CD4-positive, alpha-beta T cell treated with Interleukin-4 for 4 hours (primary cell): ENCODE results near the gene SLC6A3.

ENCODE experiments used
- DNase-seq: peaks from one replicate; pipeline ENCODE4 v3.0.0-alpha.2; 2020

Gene SLC6A3

DNA sequence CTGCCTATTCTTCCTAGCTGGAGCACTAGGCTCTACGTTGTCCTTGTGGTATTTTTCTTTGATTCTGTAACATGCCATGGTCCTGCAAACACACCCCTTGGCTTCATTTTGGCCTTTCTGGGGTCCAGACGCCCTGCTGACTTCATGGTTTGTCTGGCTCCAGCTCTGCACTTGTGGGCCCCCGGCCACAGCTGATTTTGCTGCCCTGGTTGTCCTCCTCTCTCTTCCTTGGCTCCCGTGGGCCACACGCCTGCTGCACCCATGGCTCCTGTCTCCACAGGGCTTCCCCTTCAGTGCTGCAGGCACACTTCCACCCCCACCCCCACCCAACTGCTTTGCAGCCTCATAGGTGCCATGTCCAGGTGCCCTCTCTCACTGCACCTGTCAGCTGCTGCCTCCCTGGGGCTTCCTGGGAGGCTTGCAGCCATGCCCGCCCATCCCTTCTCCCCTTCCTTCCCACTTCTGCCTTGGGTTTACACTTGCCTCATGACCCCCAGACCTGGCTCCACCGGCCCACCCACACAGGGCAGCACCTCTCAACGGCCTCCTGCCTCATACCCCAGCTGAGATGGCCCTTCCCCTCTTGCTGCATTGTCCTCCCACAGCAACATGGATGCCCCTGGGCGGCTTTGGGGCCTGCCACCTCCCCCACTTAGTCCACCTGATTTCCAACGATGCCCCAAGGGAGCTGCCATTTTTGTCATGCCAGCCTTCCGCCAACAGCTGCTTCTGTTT, 25.6 kb downstream of the SLC6A3 start:
- DNase-seq, result no peak

DNA sequence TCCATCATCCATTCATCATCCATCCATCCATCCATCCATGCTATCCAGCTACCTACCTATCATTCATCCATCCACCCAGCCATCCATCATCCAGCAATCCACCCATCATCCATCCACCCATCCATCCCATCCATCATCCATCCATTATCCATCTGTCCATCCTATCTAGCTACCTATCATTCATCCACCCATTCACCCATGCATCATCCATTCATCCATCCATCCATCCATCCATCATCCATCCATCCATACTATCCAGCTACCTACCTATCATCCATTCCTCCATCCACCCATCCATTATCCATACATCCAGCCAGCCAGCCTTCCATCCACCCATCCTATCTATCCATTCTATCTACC, 26.3 kb downstream of the SLC6A3 start:
- DNase-seq, result no peak

DNA sequence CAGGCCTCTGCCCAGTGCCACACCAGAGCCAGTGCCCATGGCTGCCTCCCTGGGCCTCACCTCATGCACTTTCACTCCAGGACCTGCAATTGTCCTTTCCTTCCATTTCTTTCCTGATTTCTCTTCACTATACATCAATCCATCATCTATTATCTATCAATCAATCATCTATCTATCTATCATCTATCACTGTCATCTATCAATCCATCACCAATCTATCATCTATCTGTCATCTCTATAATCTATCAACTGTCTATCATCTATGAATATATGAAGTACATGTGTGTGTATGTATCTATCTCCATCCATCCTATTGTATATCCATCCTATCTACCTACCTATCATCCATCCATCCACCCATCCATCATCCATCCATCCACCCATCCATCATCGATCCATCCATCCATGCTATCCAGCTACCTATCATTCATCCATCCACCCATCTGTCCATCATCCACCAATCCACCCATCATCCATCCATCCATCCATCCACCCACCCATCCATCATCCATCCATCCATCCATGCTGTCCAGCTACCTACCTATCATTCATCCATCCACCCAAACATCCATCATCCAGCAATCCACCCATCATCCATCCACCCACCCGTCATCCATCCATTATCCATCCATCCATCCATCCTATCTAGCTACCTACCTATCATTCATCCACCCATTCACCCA, 26.9 kb downstream of the SLC6A3 start:
- DNase-seq, result no peak

DNA sequence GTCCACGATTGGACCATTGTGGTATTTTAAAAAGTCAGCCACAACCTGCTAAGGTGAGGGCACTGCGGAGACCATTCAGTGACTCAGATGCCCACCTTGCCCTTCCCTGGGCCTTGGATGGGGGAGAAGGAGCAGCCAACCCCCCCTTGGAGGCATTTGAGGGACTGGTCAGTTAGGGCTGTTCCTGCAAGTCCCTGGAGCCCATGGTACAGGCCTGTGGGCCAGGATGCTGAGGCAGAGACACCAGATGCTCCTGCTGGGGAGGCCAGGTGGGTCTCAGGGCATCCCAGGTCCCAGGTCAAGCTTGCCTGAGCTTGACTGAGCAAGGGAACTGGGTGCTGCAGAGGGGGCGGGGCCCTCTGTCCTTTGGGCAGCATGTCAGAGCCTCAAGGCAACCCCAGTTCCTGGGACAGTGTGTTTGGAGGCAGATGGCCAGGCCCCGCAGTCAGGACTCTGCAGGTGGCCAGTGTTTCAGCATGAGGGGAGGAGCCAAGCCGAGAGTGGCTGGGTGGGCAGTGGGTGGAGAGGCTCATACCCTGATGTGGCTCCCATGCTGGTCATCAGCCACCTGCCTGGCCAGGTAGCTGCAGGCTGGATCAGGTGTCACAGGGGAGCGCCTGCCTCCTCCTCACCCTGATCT, 27.5 kb downstream of the SLC6A3 start:
- DNase-seq, result no peak

DNA sequence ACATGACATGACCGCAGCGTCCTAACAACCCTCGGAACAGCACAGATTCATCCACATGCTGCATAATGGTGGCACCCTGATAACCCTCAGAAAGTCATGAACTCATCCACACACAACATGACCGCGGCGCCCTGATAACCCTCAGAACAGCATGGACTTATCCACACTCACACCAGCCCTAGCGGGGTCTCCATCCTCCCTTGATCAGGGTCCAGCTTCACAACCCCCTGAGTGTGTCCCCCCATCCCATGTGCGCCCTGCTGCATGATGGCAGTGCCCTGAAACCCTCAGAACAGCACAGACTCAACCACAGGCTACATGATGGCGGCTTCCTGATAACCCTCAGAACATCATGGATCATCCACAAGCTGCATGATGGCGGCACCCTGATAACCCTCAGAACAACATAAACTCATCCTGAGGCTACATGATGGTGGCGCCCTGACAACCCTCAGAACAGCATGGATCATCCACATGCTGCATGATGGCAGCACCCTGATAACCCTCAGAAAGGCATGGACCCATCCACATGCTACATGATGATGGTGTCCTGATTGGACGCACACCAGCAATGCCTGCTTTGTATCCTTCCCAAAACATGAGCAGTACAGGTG, 28.3 kb downstream of the SLC6A3 start:
- DNase-seq, result no peak

DNA sequence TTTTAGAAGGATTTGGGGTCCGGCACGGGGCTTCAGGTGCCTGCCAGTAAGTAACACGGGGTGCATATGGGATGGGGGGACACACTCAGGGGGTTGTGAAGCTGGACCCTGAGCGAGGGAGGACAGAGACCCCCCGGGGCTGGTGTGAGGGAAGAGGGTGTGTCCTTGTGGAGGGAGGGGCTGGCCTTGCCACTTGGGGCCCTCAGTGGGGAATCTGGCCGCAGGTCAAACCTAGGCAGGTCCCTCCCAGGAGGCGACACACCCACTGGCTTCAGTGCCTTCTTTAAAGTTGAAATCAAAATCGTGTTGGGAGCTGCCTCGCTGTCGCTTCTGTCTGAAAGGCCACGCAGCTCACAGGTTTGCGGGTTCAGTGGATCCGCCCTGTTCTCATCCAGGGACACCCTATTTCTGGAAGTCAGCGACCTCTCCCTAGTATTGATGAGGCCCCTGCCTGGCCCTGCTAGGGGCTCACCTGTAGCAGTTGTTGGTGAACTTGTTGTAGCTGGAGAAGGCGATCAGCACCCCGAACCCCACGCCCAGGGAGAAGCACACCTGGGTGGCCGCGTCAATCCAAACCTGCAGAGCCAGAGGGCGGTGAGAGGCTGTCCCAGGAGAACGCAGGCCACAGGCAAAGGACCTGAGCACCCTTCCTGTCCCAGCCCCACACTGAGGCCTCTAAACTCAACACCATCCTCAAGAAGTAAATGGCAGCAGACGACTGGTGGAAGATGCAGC, 29.4 kb downstream of the SLC6A3 start:
- no peak for DNase-seq

DNA sequence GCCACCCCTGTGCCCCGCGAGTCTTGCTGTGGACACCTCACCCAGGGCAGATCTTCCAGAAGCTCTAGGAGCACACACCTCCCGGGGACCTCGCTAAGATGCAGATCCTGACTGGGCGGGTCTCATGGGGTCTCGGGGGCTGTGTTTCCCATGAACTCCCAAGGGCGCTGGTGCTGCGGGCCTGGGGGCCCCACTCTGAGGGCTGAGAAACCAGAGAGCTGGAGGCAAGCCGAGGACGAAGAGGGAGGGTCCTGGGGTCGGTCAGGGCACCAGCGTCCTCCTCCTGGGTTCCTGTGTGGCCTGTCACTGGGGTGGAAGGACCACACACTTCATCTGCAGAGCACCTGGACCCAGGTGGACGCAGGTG, 30.2 kb downstream of the SLC6A3 start:
- DNase-seq, result no peak

DNA sequence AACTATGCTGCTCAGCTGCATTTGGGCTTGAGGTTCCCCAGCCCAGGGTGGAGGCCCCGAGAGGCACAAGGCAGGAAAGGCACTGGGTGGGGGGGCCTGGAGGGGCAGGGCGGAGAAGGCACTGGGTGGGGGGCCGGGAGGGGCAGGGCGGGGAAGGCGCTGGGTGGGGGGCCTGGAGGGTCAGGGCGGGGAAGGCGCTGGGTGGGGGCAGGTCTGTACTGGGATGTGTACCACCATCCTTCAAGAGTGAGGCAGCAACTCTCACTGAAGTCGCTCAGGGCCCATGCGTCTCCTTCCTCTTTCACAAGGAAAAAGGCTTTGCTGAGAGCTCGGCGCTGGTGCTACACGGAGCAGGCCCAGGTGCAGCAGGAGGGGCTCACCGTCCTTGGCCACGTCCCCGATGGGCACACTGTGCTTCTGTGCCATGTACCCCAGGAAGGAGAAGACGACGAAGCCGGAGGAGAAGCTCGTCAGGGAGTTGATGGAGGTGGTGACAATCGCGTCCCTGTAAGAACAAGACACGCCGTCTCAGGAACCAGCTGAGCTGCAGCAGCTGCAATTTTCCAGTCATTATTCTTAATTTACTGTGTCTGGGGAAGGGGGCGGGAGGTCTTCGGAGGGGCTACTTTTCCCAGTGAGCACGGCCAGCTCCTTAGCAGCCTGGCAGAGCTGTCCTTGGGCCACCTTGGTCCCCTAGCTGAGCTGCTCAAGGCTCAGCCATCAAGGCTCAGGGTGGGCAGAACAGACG, 30.8 kb downstream of the SLC6A3 start:
- no peak for DNase-seq

DNA sequence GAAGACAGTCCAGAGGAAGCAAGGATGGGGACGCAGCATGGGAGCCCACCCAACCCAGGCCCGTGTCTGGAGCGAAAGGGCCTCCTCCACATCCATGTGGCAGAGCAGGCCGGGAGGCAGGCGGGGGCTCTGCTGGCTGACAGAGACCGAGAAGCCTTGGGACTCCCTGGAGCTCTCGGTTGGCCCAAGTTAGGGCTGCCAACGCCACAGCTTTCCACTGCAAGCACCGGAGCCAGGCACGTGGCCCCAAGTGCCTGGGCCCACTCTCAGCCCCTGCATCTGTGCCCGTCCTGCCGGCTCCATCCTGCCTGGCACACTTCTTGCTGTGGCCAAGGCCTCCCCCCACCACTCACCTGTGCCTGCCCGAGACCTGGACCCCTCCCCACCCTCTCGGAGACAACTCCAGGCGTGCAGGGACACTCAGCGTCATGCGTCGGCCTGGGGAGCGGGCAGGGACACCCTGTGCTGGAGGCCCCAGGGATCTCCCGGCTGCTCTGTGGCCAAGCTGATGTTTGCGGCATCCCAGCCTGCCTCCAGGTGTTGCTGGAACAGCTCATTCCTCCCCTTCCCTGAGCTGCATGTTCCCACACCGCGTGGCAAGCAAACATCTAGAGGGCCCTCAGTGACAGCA, 31.5 kb downstream of the SLC6A3 start:
- no peak for DNase-seq

DNA sequence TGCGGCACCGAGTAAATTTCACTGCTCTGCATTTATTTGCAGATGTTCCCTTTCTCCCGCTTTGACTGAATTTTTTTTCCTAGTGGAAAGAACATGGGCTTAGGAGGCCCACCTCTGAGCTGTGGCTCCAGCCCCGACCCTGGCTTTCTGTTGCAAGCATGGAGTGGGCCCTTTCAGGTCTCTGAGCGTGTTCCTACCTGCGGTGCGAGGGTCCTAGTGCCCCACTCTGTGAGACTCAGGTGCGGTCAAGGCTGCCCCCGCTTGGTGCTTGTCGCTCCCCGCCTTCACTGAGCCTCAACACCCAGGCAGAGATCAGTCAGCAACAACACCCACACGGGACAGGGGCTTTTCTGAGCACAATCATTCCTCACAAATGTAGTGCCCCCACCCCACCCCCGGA, 32.0 kb downstream of the SLC6A3 start:
- no peak for DNase-seq

DNA sequence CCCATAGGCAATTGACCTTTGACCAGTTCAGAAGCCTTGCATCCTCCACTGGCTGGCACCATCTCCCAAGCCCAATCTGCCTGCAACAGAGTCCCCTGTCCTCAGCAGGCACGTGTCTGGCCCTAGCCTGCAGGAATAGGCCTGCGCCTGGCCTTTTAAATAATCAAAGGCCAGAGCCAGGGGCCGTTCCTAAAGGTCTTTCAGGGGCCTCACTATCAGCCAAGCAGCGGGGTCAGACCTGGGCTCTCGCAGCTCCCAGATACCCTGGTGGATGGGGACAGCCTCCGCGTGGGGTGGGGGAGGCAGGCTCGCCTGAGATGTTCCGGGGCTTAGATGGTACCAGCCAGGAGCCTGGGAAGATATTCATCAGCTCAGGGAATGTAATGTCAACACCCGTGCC, 32.6 kb downstream of the SLC6A3 start:
- no peak for DNase-seq

DNA sequence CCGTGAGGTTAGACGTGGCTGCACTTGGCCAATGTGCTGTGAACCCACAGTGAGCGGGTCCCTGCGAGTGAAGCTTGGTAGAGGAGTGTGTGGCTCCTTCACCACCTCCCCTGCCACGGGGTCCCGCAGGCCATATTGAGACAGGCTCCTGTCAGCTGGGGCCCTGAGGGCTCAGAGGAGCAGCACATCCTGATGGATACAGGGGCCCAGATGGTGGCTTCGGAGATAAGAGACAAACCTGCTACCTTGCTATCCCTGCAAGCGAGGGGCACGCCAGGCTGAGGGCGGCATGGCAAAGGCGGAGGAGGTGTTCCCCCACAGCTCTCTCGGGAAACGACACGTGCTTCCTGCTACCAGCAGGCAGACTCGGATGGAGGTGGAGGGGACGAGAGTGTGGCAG, 33.1 kb downstream of the SLC6A3 start:
- no peak for DNase-seq

DNA sequence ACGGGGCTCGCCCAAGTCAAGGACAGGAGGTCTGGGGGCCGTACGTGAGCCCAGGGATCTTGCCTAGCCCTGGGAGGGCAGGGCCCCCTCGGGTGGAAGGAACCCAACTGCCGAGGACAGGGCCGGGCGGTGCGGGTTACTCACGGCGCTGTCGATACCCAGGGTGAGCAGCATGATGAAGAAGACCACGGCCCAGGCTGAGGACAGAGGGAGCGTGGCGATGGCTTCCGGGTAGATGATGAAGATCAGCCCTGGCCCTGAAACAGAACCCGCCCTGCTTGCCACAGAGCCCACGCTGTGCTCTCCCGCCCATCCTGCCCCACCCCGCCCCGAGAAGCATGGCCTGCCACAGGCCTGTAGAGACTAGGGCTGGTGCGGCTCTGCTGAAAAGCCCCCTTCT, 34.1 kb downstream of the SLC6A3 start:
- DNase-seq, result no peak

DNA sequence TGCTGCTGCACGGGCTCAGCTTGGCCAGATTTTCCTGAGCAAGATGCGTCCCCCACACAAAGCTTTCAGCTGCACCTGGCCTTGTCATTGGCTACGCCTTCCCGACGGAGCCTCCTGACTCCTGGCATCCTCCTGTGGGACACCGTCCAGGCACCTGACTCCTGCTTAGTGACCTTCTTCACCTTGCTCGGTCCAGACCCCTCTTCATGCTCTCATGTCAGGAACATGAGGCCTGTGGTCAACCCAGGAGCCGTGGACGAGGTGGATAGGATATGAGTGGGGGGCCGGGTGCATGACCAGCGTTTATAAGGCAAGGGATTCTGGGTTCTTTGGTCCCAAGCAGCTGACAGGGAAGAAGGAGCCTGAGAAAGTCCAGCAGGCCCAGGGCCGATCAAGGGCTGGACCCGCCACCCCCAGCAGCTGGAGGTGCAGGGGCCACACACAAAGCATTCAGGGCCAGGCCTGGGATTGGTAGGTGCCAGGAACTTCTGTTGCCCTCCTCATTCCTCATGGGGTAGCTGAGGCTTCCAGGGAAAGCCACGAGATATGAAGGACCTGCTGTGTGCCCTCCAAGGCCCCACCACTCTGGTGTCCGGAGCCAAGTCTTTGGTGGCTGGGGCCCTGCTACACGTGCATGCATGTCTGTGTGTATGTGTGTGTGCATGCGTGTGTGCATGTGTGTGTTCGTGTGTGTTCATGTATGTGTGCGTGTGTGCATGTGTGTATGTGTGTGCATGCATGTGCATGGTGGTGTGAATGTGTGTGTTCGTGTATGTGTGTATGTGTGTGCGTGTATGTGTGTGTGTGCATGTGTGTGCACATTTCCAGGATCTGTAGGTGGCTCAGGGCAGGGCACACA, 34.9 kb downstream of the SLC6A3 start:
- no peak for DNase-seq

DNA sequence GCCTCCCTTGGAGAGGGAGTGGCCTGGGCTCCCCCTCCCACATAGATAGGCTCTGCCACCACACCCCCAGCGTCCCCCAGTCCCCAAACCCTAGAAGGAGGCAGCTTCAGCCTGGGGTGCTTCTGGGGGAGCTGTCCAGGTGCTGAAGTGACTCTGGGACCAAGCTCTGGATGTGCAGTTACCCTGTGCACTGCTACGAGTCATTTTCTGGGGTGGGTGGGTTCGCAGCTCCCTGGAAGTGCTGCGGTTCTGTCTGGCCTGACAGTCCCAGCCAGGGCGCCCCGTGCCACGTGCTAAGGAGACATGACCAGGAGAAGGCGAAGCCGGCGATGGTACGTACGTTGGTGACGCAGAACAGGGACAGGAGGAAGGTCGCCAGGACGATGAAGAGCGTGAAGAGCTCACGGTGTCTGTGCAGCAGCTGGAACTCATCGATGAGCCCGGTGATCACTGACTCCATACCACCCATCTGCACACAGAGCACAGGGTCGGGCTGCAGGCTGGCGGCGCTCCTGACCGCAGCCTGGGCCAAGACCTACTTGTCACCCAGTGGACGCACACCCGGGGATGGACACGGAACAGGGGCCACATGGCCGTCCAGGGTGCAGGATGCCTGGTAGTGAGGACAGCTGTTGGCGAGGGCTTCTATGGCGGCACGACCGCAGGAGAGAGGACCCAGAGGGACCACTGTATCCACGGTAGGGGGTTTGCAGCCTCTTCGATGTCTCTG, 35.7 kb downstream of the SLC6A3 start:
- no peak for DNase-seq

DNA sequence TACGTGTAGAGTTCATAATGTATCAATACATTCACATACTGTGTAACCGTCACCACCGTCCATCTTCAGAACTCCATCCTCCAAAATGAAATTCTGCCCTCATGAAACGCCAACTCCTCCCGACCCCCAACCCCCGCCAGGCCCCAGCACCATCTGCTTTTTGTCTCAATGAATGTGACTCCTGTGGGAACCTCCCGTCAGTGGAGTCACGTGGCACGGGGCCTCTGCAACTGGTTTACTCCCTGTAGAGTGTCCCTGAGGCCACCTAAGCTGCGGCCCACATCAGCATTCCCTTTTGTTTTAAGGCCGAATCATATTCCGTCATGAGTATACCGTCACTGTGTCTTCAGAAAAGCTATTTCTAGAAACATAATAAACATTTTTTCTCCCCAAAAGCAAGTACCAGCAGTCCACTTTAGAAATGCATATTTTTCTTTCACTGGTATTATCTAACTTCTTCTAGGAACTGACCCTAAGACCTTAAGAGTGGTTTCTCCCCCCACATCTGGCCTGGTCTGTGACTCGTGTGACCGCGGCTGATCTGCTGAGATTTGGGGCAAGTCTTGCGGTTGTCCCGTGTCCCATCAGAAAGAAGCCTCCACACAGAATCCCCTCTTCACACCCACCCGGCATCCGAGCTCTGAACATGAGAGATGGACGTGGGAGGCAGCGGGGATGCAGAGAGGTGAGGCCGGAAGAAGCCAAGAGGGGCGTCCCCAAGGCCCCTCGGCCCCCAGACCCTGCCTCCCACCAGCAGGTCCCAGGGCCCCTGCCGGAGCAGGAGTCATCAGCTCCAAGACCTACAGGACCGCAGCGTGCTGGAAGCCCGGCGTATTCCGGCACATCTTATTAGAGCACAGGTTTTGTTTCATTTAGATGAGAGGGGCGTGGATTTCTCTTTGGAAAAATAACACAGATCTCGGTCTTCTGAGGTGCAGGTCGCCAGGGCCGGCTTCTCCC, 38.3 kb downstream of the SLC6A3 start:
- no peak for DNase-seq

DNA sequence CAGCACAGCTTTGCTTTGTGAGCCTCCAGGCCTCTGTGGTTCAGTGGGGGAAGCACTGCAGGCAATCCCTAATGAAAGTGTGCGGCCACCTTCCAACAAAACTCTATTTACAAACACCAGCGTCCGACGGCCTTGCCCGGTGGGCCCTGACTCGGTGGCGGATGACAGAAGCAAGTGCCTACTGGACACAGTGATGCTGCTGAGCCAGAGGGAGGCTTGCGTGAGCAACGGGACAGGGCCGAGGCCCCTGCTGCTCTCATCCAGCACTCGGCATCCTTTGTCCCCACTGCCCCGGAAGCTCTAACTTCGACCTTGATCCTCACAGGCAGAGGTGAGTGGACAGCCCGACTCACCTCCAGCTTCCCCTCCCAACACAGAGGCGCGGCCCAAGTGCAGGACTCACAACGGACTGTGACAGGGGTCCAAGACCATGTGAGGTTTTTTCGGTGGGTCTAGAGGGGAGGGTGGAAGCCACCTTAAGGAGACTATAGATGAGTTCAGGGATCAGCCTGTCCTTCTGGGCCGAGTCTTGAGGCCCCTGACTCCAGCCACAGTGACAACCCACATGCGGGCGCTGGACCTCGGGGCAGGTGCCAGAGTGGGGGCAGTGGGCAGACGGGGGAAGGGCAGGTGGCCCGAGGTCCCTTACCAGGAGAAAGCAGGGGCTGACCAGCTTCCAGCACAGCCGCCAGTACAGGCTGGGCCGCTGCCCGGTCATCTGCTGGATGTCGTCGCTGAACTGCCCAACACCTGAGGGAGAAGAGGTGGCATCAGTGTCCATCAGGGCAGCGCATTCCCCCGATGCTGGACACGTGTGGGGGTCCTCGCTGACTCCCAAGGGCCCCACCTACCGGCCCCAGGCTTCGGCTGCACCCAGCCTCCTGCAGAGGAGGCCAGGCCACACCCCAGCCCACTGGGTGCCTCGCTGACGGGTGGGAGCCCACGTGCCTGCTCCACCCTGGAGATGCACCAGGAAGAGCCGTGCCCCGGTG, 39.4 kb downstream of the SLC6A3 start:
- no peak for DNase-seq

DNA sequence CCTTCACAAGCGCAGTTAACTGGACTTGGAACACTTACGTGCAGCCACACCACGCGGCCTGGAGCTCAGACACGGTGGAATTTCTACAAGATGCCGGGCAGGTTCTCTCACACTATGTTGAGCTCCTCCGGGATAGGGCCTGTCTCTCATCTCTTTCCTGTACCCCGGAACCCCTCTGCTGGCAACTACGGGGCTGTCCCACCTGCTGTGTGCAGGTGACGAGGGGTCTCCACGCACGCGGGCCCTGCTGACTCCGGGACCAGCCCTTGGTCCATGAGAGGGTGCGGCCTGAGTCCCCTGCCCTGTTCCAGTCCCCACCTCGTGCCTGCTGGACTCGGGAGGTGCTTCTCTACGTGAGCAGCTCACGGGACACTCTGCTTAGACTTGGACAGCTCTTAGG, 40.1 kb downstream of the SLC6A3 start:
- no peak for DNase-seq
